Esophagus squamous epithelium (tissue), 4 donors: ENCODE results near the gene TMEM238.

Experiments
- CTCF ChIP-seq, 6 experiments: fragments of 450-650 bp in 4 of 6; fragments of 200-600 bp in 2 of 6; sonication (generic) in 2 of 6; IDR thresholded peaks; one replicate each; pipeline ENCODE4 v1.5.1; 2016 to 2019; ENCODE audit warnings: antibody characterized with exemption in 6 of 6, mild to moderate bottlenecking in 4 of 6, moderate library complexity in 4 of 6
- POLR2A ChIP-seq, 4 donors: fragments of 450-650 bp; IDR thresholded peaks; one replicate each; pipeline ENCODE4 v1.6.1; 2017; ENCODE audit warnings: antibody characterized with exemption in 4 of 4, mild to moderate bottlenecking in 4 of 4, moderate library complexity in 3 of 4

- TF ChIP-seq CTCF (IDR thresholded peaks at IDR 0.05) = no peak
- no peak for TF ChIP-seq POLR2A (IDR thresholded peaks at IDR 0.05)
Measured at GRCh38 chr19:55410168-55410567, 26.1 kb upstream of the TMEM238 start.
